PC-9 (cell line): ENCODE data around the gene GSPT1. TPM values are rescaled to one million over a fixed set of nuclear protein-coding genes. Genes with fewer than 3 reads are reported as not detected.

Source experiments
- BruUV-seq: library from RNA; stranded (reverse); fragments of 400-500 nt; replicated peaks from 2 replicates; lab custom pipeline; 2021; lab: Mats Ljungman, UMichigan
- CTCF ChIA-PET: fragments of 300-600 bp; sonication (Branson Sonifier 250); formaldehyde crosslinking; loops from one replicate; lab custom pipeline; 2022; ENCODE audit warnings: antibody characterized with exemption; lab: Charles Lee
- POLR2A ChIA-PET: fragments of 300-600 bp; sonication (Branson Sonifier 250); formaldehyde crosslinking; loops from one replicate; lab custom pipeline; 2022; ENCODE audit warnings: antibody characterized with exemption; ENCODE audit not compliant: unreplicated experiment; lab: Charles Lee
- DNase-seq, 2 experiments: peaks; one replicate each; pipeline versions ENCODE4 v3.0.0 to v3.0.0-alpha.2; 2015 to 2022; ENCODE audit warnings: mixed read lengths in 1 of 2
- H2AFZ ChIP-seq: fragments of 200-600 bp; sonication (generic); 2 replicates; pipeline ENCODE4 v1.8.1; 2017; ENCODE audit warnings: antibody characterized with exemption
- H3F3A ChIP-seq: fragments of 200-600 bp; sonication (generic); 2 replicates; pipeline ENCODE4 v1.8.1; 2017; ENCODE audit warnings: antibody characterized with exemption, mild to moderate bottlenecking, low read depth; ENCODE audit not compliant: insufficient read depth
- H3K27ac ChIP-seq: fragments of 200-600 bp; sonication (generic); 2 replicates; pipeline ENCODE4 v1.6.1; 2016; ENCODE audit warnings: mixed run types
- H3K27me3 ChIP-seq: fragments of 200-600 bp; sonication (generic); 2 replicates; pipeline ENCODE4 v1.6.1; 2016; ENCODE audit warnings: low read depth, mixed run types; ENCODE audit not compliant: insufficient read depth
- H3K36me3 ChIP-seq: fragments of 200-600 bp; sonication (generic); 2 replicates; pipeline ENCODE4 v1.6.1; 2016; ENCODE audit warnings: low read depth, mixed run types
- H3K4me1 ChIP-seq: fragments of 200-600 bp; sonication (generic); replicated peaks from 2 replicates; pipeline ENCODE4 v1.6.1; 2016; ENCODE audit warnings: mixed run types; ENCODE audit not compliant: insufficient read depth
- H3K4me2 ChIP-seq: fragments of 200-600 bp; sonication (generic); 2 replicates; pipeline ENCODE4 v1.6.1; 2017; ENCODE audit warnings: mixed run types
- H3K4me3 ChIP-seq: fragments of 200-600 bp; sonication (generic); 2 replicates; pipeline ENCODE4 v1.6.1; 2016; ENCODE audit warnings: mixed run types
- H3K79me2 ChIP-seq: fragments of 200-600 bp; sonication (generic); 2 replicates; pipeline ENCODE4 v1.6.1; 2017; ENCODE audit warnings: low read depth, mixed run types
- H3K9me2 ChIP-seq: fragments of 200-600 bp; sonication (generic); 2 replicates; pipeline ENCODE4 v1.8.1; 2017; ENCODE audit warnings: mild to moderate bottlenecking; ENCODE audit not compliant: insufficient read depth
- H3K9me3 ChIP-seq: fragments of 200-600 bp; sonication (generic); 2 replicates; pipeline ENCODE4 v1.8.1; 2016; ENCODE audit warnings: low read depth; ENCODE audit not compliant: insufficient read depth
- H4K20me1 ChIP-seq: fragments of 200-600 bp; sonication (generic); 2 replicates; pipeline ENCODE4 v1.8.1; 2017; ENCODE audit not compliant: insufficient read depth
- EZH2 ChIP-seq: fragments of 200-600 bp; sonication (generic); IDR thresholded peaks from 2 replicates; pipeline ENCODE4 v1.8.0; 2017; ENCODE audit warnings: antibody characterized with exemption, low read depth
- intact Hi-C: fragments of 100-400 bp; cut with micrococcal nuclease; formaldehyde crosslinking; loops from one replicate; pipeline ENCODE4 v1.10.0; 2022; ENCODE audit not compliant: unreplicated experiment
- total RNA-seq: library from RNA; stranded (reverse); gene quantifications from 2 replicates; pipeline ENCODE4 v1.2.3, GENCODE V29; 2021
- TF ChIP-seq, protein P1 (sequence below): fragments of 200-600 bp; sonication (generic); conservative IDR thresholded peaks from 2 replicates; pipeline ENCODE4 v1.6.1; 2017; ENCODE audit warnings: mixed run types, antibody characterized with exemption, mild to moderate bottlenecking, moderate library complexity

The GSPT1 gene
- total RNA-seq, 1 experiment from 2014 or later: 161 TPM

DNA sequence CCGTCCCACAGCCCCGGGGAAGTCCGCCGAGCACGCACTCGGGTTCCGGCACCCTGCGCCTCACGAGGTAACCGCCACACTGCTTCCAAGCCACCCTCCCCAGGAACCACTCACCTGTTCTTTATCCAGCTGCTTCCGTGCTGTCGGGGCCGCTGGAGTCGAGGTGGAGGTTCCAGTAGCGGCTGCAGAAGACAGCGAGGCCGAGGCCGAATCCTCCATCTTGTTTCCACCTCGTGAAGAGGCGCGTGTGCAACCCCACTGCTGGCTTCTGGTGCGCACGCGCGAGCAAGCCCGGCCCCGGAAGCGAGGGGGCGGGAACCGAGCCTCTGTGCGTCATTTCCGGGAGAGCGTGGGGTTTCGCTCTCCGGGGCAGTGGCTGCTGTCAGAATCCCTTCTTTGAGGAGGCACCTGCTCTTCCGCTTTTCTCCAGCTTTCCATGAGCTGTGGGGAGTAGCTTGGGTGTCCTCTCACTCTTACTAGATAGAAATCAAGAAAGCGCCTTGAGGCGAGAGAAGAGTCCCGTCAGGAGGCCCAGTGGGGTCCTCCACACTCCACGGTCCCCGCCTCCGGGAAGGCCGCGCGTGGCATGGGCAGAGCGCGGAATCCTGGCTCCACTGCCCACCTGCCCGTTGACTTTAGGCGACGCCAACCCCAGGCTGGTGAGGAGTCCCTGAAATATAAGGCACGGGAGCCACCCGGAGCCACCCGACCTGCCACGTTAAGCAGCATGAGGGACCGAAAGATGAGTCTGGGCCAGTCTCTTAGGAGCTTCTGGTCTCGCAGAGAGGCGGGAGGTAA is 64.3 kb downstream of the GSPT1 start, which contains the start of gene RSL1D1:
Gene RSL1D1, minus strand, starts transcription at position 249 of the 798 bp plus-strand sequence. Its CDS starts 30 bp downstream, at position 219.
- Histone ChIP-seq H3K79me2 (peaks cover 94% of the 10 kb centered on the region), H3K27me3 (no peaks in the 10 kb centered on the region), H2AFZ (peak within 1 kb of the TSS; percentile 97), H3K9me2 (no peaks in the 10 kb centered on the region), H3K4me3 (peak within 1 kb of the TSS; percentile 83), H3K4me1 (peaks cover 27% of the 10 kb centered on the region), H4K20me1 (peaks cover 39% of the 10 kb centered on the region), H3F3A (peaks cover 23% of the 10 kb centered on the region), H3K9me3 (no peaks in the 10 kb centered on the region), H3K4me2 (peak within 1 kb of the TSS; percentile 97), H3K27ac (peak within 1 kb of the TSS; percentile 61), H3K36me3 (peaks cover 43% of the 10 kb centered on the region)
- ChIA-PET POLR2A (interaction anchor here (0.5 to 1.2 kb wide), 3 partner anchors 69 to 109 kb away, joined by 3 to 4 read pairs (median 3); partner anchors contain the start of gene TXNDC11), CTCF (interaction anchor here (0.5 to 0.8 kb wide), 4 partner anchors 14 to 224 kb away, joined by 3 to 7 read pairs (median 4); no protein-coding TSS in a partner anchor)
- TF ChIP-seq, protein P1, sequence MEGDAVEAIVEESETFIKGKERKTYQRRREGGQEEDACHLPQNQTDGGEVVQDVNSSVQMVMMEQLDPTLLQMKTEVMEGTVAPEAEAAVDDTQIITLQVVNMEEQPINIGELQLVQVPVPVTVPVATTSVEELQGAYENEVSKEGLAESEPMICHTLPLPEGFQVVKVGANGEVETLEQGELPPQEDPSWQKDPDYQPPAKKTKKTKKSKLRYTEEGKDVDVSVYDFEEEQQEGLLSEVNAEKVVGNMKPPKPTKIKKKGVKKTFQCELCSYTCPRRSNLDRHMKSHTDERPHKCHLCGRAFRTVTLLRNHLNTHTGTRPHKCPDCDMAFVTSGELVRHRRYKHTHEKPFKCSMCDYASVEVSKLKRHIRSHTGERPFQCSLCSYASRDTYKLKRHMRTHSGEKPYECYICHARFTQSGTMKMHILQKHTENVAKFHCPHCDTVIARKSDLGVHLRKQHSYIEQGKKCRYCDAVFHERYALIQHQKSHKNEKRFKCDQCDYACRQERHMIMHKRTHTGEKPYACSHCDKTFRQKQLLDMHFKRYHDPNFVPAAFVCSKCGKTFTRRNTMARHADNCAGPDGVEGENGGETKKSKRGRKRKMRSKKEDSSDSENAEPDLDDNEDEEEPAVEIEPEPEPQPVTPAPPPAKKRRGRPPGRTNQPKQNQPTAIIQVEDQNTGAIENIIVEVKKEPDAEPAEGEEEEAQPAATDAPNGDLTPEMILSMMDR: no peak
- TF ChIP-seq EZH2: no peak
- DNase-seq: peak; percentile 84 to 96
- TSS peak; percentile 71 for BruUV-seq
- intact Hi-C loops: loop anchor here (2.0 kb wide), 1 partner anchor 15 kb away; no protein-coding TSS in a partner anchor

DNA sequence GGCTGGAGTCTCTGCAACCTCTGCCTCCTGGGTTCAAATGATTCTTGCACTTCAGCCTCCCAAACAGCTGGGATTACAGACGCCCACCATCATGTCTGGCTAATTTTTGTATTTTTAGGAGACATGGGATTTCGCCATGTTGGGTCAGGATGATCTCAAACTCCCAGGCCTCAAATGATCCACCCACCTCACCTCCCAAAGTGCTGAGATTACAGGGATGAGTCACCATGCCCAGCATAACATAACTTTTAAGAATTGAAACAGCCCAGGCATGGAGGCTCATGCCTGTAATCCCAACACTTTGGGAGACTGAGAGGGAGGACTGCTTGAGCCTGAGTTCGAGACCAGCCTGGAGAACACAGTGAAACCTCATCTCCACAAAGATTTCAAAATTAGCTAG is 66.9 kb downstream of the GSPT1 start:
- TF ChIP-seq EZH2: no peak
- TF ChIP-seq, protein P1: no peak
- no peak for DNase-seq

DNA sequence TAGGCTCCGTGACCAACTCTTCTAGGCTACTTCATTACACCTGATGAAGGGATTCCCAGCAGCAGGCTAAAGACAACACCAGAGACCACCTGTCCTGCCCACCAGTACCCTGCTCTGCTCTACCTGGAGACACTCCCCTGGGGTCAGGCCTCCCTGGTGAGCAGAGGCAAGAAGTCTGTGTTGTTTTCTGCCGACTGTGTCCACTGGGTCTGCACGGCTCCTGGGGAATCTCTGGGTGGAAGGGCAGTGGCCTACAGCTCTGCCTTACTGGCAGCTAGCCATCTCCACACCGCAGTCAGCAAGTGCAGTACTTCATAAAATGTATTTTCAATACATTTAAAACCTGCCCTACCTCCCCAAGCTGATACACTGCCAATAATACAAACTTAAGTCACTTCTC is 71.3 kb downstream of the GSPT1 start:
- peaks cover 64% of the 10 kb centered on the region for H4K20me1 ChIP-seq
- intact Hi-C loops: no loop called here
- H3K4me3 ChIP-seq: no peak overlapping the region
- CTCF ChIA-PET: no interaction called here
- H3K4me1 ChIP-seq: peaks cover 8% of the 10 kb centered on the region
- TF ChIP-seq, protein P1: no peak
- TF ChIP-seq EZH2: no peak
- no peak overlapping the region for H2AFZ ChIP-seq
- H3K4me2 ChIP-seq: no peak overlapping the region
- H3K9me2 ChIP-seq: no peaks in the 10 kb centered on the region
- H3K36me3 ChIP-seq: peaks cover 71% of the 10 kb centered on the region
- peaks cover 48% of the 10 kb centered on the region for H3K79me2 ChIP-seq
- H3K9me3 ChIP-seq: no peaks in the 10 kb centered on the region
- no peaks in the 10 kb centered on the region for H3K27me3 ChIP-seq
- H3F3A ChIP-seq: peaks cover 40% of the 10 kb centered on the region
- BruUV-seq: no TSS peak
- H3K27ac ChIP-seq: no peak overlapping the region
- POLR2A ChIA-PET: no interaction called here
- no peak for DNase-seq

More for the DNA sequence above, 66.9 kb downstream of the GSPT1 start:
- Histone ChIP-seq H4K20me1 (peaks cover 56% of the 10 kb centered on the region), H3K4me2 (peak overlapping the region; percentile 97), H3K4me1 (peaks cover 27% of the 10 kb centered on the region), H3K27me3 (no peaks in the 10 kb centered on the region), H3K36me3 (peaks cover 57% of the 10 kb centered on the region), H3K9me3 (no peaks in the 10 kb centered on the region), H3K27ac (no peak overlapping the region), H3K4me3 (no peak overlapping the region), H2AFZ (no peak overlapping the region), H3F3A (peaks cover 32% of the 10 kb centered on the region), H3K79me2 (peaks cover 90% of the 10 kb centered on the region), H3K9me2 (no peaks in the 10 kb centered on the region)
- ChIA-PET CTCF (no interaction called here), POLR2A (interaction anchor here (0.7 kb wide), 1 partner anchor 64 kb away, joined by 7 read pairs; no protein-coding TSS in a partner anchor)
- intact Hi-C loops: no loop called here
- no TSS peak for BruUV-seq
